Measurements from ENCODE around the gene NPTN. TPM values are rescaled to one million over a fixed set of nuclear protein-coding genes. Genes with fewer than 3 reads are reported as not detected.

NPTN gene
- total and polyA plus RNA-seq, 9 of the 15 experiments (the other 6 are each of a cell fraction or from before 2014, with no cell fraction given): 9.6 to 48.5 (median 21.7) TPM

DNA sequence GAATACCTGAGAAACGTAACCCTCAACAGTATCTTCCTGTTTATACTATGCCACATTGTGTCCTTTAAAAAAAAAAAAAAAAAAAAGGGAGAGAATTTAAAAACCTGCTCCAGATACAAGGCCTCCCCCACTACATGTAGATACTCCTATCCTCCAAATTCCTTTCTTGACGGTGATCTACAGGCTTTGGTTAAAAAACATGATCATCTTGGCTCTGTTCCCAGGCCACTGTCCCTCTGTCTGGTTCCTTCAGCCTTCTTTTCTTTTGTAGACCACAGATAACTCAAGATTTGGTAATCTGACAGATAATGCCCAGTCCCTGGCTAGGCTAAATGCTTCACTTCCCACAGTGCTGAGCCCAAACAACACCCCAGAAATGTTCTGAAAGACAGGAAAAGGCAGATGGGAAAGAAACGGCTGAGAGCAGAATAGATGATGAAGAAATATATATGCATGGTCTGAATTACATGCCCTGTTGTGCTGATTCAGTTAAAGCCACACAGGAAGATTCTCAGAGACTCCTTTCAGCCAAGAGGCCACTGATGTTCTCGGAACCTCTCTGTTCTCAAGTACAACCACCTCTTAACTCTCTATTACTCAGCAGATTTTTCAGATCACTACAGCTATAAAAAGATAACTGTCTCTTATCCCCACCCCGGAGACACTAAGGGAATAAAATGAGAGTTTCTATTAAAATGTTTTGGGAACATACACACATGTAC is 48.3 kb downstream of the NPTN start:
- H3K27ac ChIP-seq (ENCODE audit: extremely low read depth, low read depth, low read length): 0 out of 3 replicates have a peak overlapping the region, but pooled peaks have one; percentile 25
- H3K9ac ChIP-seq (ENCODE audit: insufficient read depth in 1 of 2, low read depth in 2 of 2, low read length in 2 of 2): no peak overlapping the region
- in situ Hi-C loops (cut with MboI) (no loop called here), intact Hi-C loops (cut with micrococcal nuclease) (no loop called here)
- H3K4me2 ChIP-seq (ENCODE audit: insufficient read depth, low read length): no peak overlapping the region
- no peaks in the 10 kb centered on the region for H3K9me3 ChIP-seq (replicated peaks; ENCODE audit: control insufficient read depth, insufficient read depth, low read depth, low read length)
- ChIA-PET CTCF (ENCODE audit: low intra/inter-chr PET ratio) (interaction anchor here (0.6 kb wide), 1 partner anchor 112 kb away, joined by 8 read pairs; no protein-coding TSS in a partner anchor), POLR2A (no interaction called here)
- peaks cover 72% of the 10 kb centered on the region; the same call in 2 of the 3 replicates for H3K36me3 ChIP-seq (ENCODE audit: control insufficient read depth, insufficient read depth, low read length)
- no peaks in the 10 kb centered on the region; the same call in 2 of the 3 replicates for H3K79me2 ChIP-seq (ENCODE audit: control insufficient read depth, insufficient read depth, low read length)
- peak; percentile 37 for ATAC-seq
- H4K20me1 ChIP-seq (replicated peaks; ENCODE audit: control insufficient read depth, insufficient read depth, low read length): 0 out of 2 replicates have a peak, but pooled peaks cover 3% of the 10 kb centered on the region
- DNase-seq (ENCODE audit: extremely low read depth in 1 of 4, low spot score in 3 of 4): peak in 1 of 4 experiments; percentile 28
- H3K9me1 ChIP-seq (ENCODE audit: control insufficient read depth, insufficient read depth, low read length): no peaks in the 10 kb centered on the region
- FAIRE-seq: peak; percentile 73
- peaks cover 0 to 10% of the 10 kb centered on the region in 2 experiments; a peak in 4 of 5 replicates for H3K4me1 ChIP-seq (replicated peaks in 1 of 2; ENCODE audit: control insufficient read depth in 2 of 2, insufficient read depth in 2 of 2, low read length in 2 of 2)
- H2AFZ ChIP-seq (ENCODE audit: low read depth, low read length): no peak overlapping the region
- H3K27me3 ChIP-seq (ENCODE audit: control insufficient read depth in 2 of 2, insufficient read depth in 2 of 2, low read length in 2 of 2): no peaks in the 10 kb centered on the region
- no TSS peak for BruUV-seq (replicated peaks)
- H3K4me3 ChIP-seq: no peak overlapping the region
- 14% methylated on average over 4 of the region's 5 CpGs for WGBS (ENCODE audit: insufficient coverage, low coverage, missing lambda C conversion rate)
- TF ChIP-seq NCOA4 (IDR thresholded peaks at IDR 0.05; ENCODE audit: partially characterized antibody) (no peak), PCBP1 (IDR thresholded peaks at IDR 0.05; ENCODE audit: low read depth, low read length, poor library complexity, severe bottlenecking) (no peak), ETS2 (tag; IDR thresholded peaks at IDR 0.05; ENCODE audit: borderline replicate concordance, poor library complexity, severe bottlenecking) (no peak), SRF (CRISPR knock-in tag; IDR thresholded peaks at IDR 0.05) (no peak), ZNF23 (CRISPR knock-in tag; IDR thresholded peaks at IDR 0.05) (no peak), ZNF316 (IDR thresholded peaks at IDR 0.05) (peak; percentile 67), HNRNPLL (IDR thresholded peaks at IDR 0.05; ENCODE audit: low read depth, low read length, poor library complexity, severe bottlenecking) (no peak), CBX1 (IDR thresholded peaks at IDR 0.05; ENCODE audit: low read depth) (no peak), MTA3 (IDR thresholded peaks at IDR 0.05; ENCODE audit: borderline replicate concordance) (no peak), MAFF (IDR thresholded peaks at IDR 0.05; ENCODE audit: low read length) (peak; percentile 28; the same call in 1 of the 2 replicates)
- TF ChIP-seq, protein P1, sequence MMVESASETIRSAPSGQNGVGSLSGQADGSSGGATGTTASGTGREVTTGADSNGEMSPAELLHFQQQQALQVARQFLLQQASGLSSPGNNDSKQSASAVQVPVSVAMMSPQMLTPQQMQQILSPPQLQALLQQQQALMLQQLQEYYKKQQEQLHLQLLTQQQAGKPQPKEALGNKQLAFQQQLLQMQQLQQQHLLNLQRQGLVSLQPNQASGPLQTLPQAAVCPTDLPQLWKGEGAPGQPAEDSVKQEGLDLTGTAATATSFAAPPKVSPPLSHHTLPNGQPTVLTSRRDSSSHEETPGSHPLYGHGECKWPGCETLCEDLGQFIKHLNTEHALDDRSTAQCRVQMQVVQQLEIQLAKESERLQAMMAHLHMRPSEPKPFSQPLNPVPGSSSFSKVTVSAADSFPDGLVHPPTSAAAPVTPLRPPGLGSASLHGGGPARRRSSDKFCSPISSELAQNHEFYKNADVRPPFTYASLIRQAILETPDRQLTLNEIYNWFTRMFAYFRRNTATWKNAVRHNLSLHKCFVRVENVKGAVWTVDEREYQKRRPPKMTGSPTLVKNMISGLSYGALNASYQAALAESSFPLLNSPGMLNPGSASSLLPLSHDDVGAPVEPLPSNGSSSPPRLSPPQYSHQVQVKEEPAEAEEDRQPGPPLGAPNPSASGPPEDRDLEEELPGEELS (CRISPR knock-in tag; IDR thresholded peaks at IDR 0.05; ENCODE audit: borderline replicate concordance): no peak
- TF ChIP-seq, protein P2, sequence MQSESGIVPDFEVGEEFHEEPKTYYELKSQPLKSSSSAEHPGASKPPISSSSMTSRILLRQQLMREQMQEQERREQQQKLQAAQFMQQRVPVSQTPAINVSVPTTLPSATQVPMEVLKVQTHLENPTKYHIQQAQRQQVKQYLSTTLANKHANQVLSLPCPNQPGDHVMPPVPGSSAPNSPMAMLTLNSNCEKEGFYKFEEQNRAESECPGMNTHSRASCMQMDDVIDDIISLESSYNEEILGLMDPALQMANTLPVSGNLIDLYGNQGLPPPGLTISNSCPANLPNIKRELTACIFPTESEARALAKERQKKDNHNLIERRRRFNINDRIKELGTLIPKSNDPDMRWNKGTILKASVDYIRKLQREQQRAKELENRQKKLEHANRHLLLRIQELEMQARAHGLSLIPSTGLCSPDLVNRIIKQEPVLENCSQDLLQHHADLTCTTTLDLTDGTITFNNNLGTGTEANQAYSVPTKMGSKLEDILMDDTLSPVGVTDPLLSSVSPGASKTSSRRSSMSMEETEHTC (IDR thresholded peaks at IDR 0.05): no peak
- TF ChIP-seq, protein P3, sequence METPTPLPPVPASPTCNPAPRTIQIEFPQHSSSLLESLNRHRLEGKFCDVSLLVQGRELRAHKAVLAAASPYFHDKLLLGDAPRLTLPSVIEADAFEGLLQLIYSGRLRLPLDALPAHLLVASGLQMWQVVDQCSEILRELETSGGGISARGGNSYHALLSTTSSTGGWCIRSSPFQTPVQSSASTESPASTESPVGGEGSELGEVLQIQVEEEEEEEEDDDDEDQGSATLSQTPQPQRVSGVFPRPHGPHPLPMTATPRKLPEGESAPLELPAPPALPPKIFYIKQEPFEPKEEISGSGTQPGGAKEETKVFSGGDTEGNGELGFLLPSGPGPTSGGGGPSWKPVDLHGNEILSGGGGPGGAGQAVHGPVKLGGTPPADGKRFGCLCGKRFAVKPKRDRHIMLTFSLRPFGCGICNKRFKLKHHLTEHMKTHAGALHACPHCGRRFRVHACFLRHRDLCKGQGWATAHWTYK (CRISPR knock-in tag; IDR thresholded peaks at IDR 0.05): no peak
- TF ChIP-seq, protein P4, sequence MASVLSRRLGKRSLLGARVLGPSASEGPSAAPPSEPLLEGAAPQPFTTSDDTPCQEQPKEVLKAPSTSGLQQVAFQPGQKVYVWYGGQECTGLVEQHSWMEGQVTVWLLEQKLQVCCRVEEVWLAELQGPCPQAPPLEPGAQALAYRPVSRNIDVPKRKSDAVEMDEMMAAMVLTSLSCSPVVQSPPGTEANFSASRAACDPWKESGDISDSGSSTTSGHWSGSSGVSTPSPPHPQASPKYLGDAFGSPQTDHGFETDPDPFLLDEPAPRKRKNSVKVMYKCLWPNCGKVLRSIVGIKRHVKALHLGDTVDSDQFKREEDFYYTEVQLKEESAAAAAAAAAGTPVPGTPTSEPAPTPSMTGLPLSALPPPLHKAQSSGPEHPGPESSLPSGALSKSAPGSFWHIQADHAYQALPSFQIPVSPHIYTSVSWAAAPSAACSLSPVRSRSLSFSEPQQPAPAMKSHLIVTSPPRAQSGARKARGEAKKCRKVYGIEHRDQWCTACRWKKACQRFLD (CRISPR knock-in tag; IDR thresholded peaks at IDR 0.05): no peak
